22Rv1 (cell line): ENCODE measurements around the gene TNS1.

Experiments used
- ZFX ChIP-seq: fragments of 450-650 bp; IDR thresholded peaks from 2 replicates; pipeline ENCODE4 v1.6.1; 2017; ENCODE audit warnings: antibody characterized with exemption, borderline replicate concordance
- TF ChIP-seq, protein P1 (sequence below): fragments of 450-650 bp; IDR thresholded peaks from 2 replicates; pipeline ENCODE4 v1.5.1; 2017; ENCODE audit warnings: mild to moderate bottlenecking

DNA sequence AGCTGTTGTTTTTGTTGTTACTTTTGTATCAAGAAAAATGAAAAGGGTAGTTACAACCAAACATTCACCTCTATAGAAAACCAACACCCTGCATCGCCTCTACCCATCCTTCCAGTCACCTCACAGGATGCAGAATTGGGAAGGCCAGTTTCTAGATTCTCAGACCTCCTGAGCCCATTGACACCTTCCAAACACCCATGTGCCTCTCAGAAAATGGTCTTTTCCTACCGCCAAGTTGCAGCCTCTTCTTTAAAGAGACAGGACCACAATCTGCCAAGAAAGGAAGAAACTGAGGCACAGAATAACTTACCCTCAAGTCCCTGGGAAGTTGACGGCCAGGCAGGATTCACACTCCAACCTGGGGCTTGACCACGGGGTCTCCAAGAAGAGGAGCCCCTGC, 101.4 kb downstream of the TNS1 start:
- TF ChIP-seq, protein P1, sequence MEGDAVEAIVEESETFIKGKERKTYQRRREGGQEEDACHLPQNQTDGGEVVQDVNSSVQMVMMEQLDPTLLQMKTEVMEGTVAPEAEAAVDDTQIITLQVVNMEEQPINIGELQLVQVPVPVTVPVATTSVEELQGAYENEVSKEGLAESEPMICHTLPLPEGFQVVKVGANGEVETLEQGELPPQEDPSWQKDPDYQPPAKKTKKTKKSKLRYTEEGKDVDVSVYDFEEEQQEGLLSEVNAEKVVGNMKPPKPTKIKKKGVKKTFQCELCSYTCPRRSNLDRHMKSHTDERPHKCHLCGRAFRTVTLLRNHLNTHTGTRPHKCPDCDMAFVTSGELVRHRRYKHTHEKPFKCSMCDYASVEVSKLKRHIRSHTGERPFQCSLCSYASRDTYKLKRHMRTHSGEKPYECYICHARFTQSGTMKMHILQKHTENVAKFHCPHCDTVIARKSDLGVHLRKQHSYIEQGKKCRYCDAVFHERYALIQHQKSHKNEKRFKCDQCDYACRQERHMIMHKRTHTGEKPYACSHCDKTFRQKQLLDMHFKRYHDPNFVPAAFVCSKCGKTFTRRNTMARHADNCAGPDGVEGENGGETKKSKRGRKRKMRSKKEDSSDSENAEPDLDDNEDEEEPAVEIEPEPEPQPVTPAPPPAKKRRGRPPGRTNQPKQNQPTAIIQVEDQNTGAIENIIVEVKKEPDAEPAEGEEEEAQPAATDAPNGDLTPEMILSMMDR: no peak
- TF ChIP-seq ZFX: no peak
